RPMI7951 (cell line): Measurements from ENCODE around the gene SPOUT1. TPM values are rescaled to one million over a fixed set of nuclear protein-coding genes. Genes with fewer than 3 reads are reported as not detected.
"Not testable (repeated sequence)": the region's sequence is repeated elsewhere in the genome, so short reads cannot be mapped to it uniquely, and the experiment has no call there.

Experiments
- DNase-seq: peaks from one replicate; pipeline ENCODE4 v3.0.0-alpha.2; 2012; ENCODE audit warnings: low read depth
- total RNA-seq: library from RNA; depleted of rRNA; stranded (reverse); fragments of >200 nt; shearing (Covaris generic); gene quantifications from 2 replicates; pipeline ENCODE4 v1.2.3, GENCODE V29; 2014

Gene SPOUT1
- total RNA-seq, 1 experiment from 2014 or later: 20.4 TPM

- DNase-seq: no peak
These were observed 18.7 kb downstream of the SPOUT1 start for GRCh38 chr9:128810873-128811272.

GRCh38 chr9:128809831-128810230 lies 19.8 kb downstream of the SPOUT1 start:
- no peak for DNase-seq

GRCh38 chr9:128809036-128809599 lies 20.5 kb downstream of the SPOUT1 start:
- no peak for DNase-seq

- no peak for DNase-seq
These were observed 21.1 kb downstream of the SPOUT1 start for GRCh38 chr9:128808543-128808942.

GRCh38 chr9:128807827-128808226 lies 21.8 kb downstream of the SPOUT1 start:
- DNase-seq: no peak

GRCh38 chr9:128805661-128806060 lies 23.9 kb downstream of the SPOUT1 start:
- no peak for DNase-seq

- no peak for DNase-seq
These were observed 27.1 kb downstream of the SPOUT1 start for GRCh38 chr9:128802482-128802881.

- no peak for DNase-seq
These were observed 29.5 kb downstream of the SPOUT1 start for GRCh38 chr9:128800061-128800460.

- no peak for DNase-seq
These were observed 30.7 kb downstream of the SPOUT1 start for GRCh38 chr9:128798896-128799295.

GRCh38 chr9:128794961-128795360 lies 34.6 kb downstream of the SPOUT1 start:
- DNase-seq: not testable (repeated sequence)

GRCh38 chr9:128792978-128793686 lies 36.5 kb downstream of the SPOUT1 start:
- no peak for DNase-seq

GRCh38 chr9:128792134-128792533 lies 37.5 kb downstream of the SPOUT1 start:
- no peak for DNase-seq

- DNase-seq: no peak
These were observed 39.1 kb downstream of the SPOUT1 start for GRCh38 chr9:128790536-128790935.

- DNase-seq: no peak
These were observed 41.1 kb downstream of the SPOUT1 start for GRCh38 chr9:128788445-128788844.

- DNase-seq: no peak
These were observed 41.9 kb downstream of the SPOUT1 start for GRCh38 chr9:128787659-128788058.

GRCh38 chr9:128786681-128787601 lies 42.7 kb downstream of the SPOUT1 start, which contains the start of gene TBC1D13:
Gene TBC1D13 (plus strand): TSS chr9:128787253. CDS start chr9:128787354, 101 bp downstream.
- peak; percentile 81 for DNase-seq

- DNase-seq: no peak
These were observed 44.2 kb downstream of the SPOUT1 start for GRCh38 chr9:128785427-128785826.

- no peak for DNase-seq
These were observed 46.9 kb downstream of the SPOUT1 start for GRCh38 chr9:128782669-128783068.

- DNase-seq: no peak
These were observed 48.2 kb downstream of the SPOUT1 start for GRCh38 chr9:128781187-128782070.

- DNase-seq: not testable (repeated sequence)
These were observed 49.5 kb downstream of the SPOUT1 start for GRCh38 chr9:128780093-128780492.

- DNase-seq: no peak
These were observed 54.8 kb downstream of the SPOUT1 start for GRCh38 chr9:128774804-128775203.
